DOHH2 (cell line): ENCODE measurements around the gene YPEL1.
"Not testable (repeated sequence)": the region's sequence is repeated elsewhere in the genome, so short reads cannot be mapped to it uniquely, and the experiment has no call there.

ENCODE experiments used
- H3F3A ChIP-seq: fragments of 200-600 bp; sonication (generic), shearing (Covaris generic); 2 replicates; pipeline ENCODE4 v1.6.0; 2016; ENCODE audit warnings: antibody characterized with exemption, mild to moderate bottlenecking; ENCODE audit not compliant: control insufficient read depth, insufficient read depth
- H3K27ac ChIP-seq: fragments of 200-600 bp; sonication (generic); 2 replicates; pipeline ENCODE4 v1.5.1; 2014; ENCODE audit warnings: low read depth, mild to moderate bottlenecking, low read length, moderate library complexity
- H3K27me3 ChIP-seq: fragments of 200-600 bp; sonication (generic); 2 replicates; pipeline ENCODE4 v1.6.1; 2014; ENCODE audit warnings: mild to moderate bottlenecking, low read length, mixed read lengths; ENCODE audit not compliant: control insufficient read depth
- H3K36me3 ChIP-seq: fragments of 200-600 bp; sonication (generic); 2 replicates; pipeline ENCODE4 v1.6.1; 2014; ENCODE audit warnings: mild to moderate bottlenecking, low read length, moderate library complexity, mixed read lengths; ENCODE audit not compliant: control insufficient read depth
- H3K4me1 ChIP-seq: fragments of 200-600 bp; sonication (generic); 2 replicates; pipeline ENCODE4 v1.6.1; 2014; ENCODE audit warnings: mild to moderate bottlenecking, low read length, mixed read lengths; ENCODE audit not compliant: control insufficient read depth
- H3K4me2 ChIP-seq: fragments of 200-600 bp; sonication (generic); 2 replicates; pipeline ENCODE4 v1.6.0; 2014; ENCODE audit warnings: mild to moderate bottlenecking, low read length, moderate library complexity
- H3K4me3 ChIP-seq: fragments of 200-600 bp; sonication (generic); 2 replicates; pipeline ENCODE4 v1.5.1; 2014; ENCODE audit warnings: mild to moderate bottlenecking, low read length, mixed read lengths
- H3K79me2 ChIP-seq: fragments of 200-600 bp; sonication (generic); 2 replicates; pipeline ENCODE4 v1.6.1; 2014; ENCODE audit warnings: mild to moderate bottlenecking, low read length, mixed read lengths; ENCODE audit not compliant: control insufficient read depth
- H3K9me2 ChIP-seq: fragments of 200-600 bp; sonication (generic); replicated peaks from 2 replicates; pipeline ENCODE4 v1.6.1; 2014; ENCODE audit warnings: mild to moderate bottlenecking, low read length, mixed read lengths; ENCODE audit not compliant: control insufficient read depth
- H3K9me3 ChIP-seq: fragments of 200-600 bp; sonication (generic); 2 replicates; pipeline ENCODE4 v1.6.1; 2014; ENCODE audit warnings: antibody characterized with exemption, low read length, mixed read lengths; ENCODE audit not compliant: control insufficient read depth, insufficient read depth
- H4K20me1 ChIP-seq: fragments of 200-600 bp; sonication (generic); 2 replicates; pipeline ENCODE4 v1.6.0; 2014; ENCODE audit warnings: low read depth, mild to moderate bottlenecking, antibody characterized with exemption, low read length, moderate library complexity; ENCODE audit not compliant: control insufficient read depth, insufficient read depth
- CTCF ChIP-seq: fragments of 200-600 bp; sonication (generic); IDR thresholded peaks from one replicate; pipeline ENCODE4 v1.5.1; 2014; ENCODE audit warnings: antibody characterized with exemption, mild to moderate bottlenecking, low read depth, low read length; ENCODE audit not compliant: poor library complexity, severe bottlenecking
- EZH2phosphoT487 ChIP-seq: fragments of 200-600 bp; sonication (generic); IDR thresholded peaks from 2 replicates; pipeline ENCODE4 v1.6.1; 2017; ENCODE audit warnings: borderline replicate concordance, mild to moderate bottlenecking, antibody characterized with exemption, low read length, moderate library complexity, mixed read lengths

The YPEL1 gene

GRCh38 chr22:21753374-21754111 is 17.9 kb upstream of the YPEL1 start:
- no peak overlapping the region for H3K4me3 ChIP-seq
- no peaks in the 10 kb centered on the region for H3K36me3 ChIP-seq
- H3F3A ChIP-seq: peaks cover 3% of the 10 kb centered on the region
- H3K9me2 ChIP-seq: no peaks in the 10 kb centered on the region
- peaks cover 10% of the 10 kb centered on the region for H3K4me1 ChIP-seq
- TF ChIP-seq EZH2phosphoT487: no peak
- no peak for TF ChIP-seq CTCF
- H3K27me3 ChIP-seq: no peaks in the 10 kb centered on the region
- H3K27ac ChIP-seq: no peak overlapping the region
- no peaks in the 10 kb centered on the region for H3K9me3 ChIP-seq
- no peaks in the 10 kb centered on the region for H4K20me1 ChIP-seq
- no peak overlapping the region for H3K4me2 ChIP-seq
- no peaks in the 10 kb centered on the region for H3K79me2 ChIP-seq

- Histone ChIP-seq H4K20me1 (no peaks in the 10 kb centered on the region), H3K9me2 (no peaks in the 10 kb centered on the region), H3K9me3 (no peaks in the 10 kb centered on the region)
Measured at GRCh38 chr22:21752276-21752675, 16.7 kb upstream of the YPEL1 start.

GRCh38 chr22:21745948-21746347 is 10.4 kb upstream of the YPEL1 start:
- Histone ChIP-seq H3K79me2 (no peaks in the 10 kb centered on the region), H3K4me3 (no peak overlapping the region), H3K27ac (no peak overlapping the region), H4K20me1 (no peaks in the 10 kb centered on the region), H3F3A (no peaks in the 10 kb centered on the region), H3K4me1 (no peaks in the 10 kb centered on the region), H3K4me2 (no peak overlapping the region), H3K36me3 (no peaks in the 10 kb centered on the region), H3K27me3 (peaks cover 16% of the 10 kb centered on the region), H3K9me3 (no peaks in the 10 kb centered on the region), H3K9me2 (no peaks in the 10 kb centered on the region)
- TF ChIP-seq EZH2phosphoT487: no peak

More at GRCh38 chr22:21752276-21752675, 16.7 kb upstream of the YPEL1 start:
- H3K4me3 ChIP-seq: no peak overlapping the region
- H3K36me3 ChIP-seq: no peaks in the 10 kb centered on the region
- H3K27me3 ChIP-seq: no peaks in the 10 kb centered on the region; the same call in 1 of the 2 replicates
- TF ChIP-seq EZH2phosphoT487 (no peak), CTCF (no peak)
- no peak overlapping the region for H3K4me2 ChIP-seq
- peaks cover 3% of the 10 kb centered on the region for H3F3A ChIP-seq
- peaks cover 10% of the 10 kb centered on the region for H3K4me1 ChIP-seq
- H3K27ac ChIP-seq: no peak overlapping the region
- H3K79me2 ChIP-seq: no peaks in the 10 kb centered on the region

GRCh38 chr22:21744917-21745316 is 9.3 kb upstream of the YPEL1 start:
- H3F3A ChIP-seq, H3K4me1 ChIP-seq, H3K4me2 ChIP-seq, H3K27ac ChIP-seq, H3K79me2 ChIP-seq, H3K9me2 ChIP-seq, H3K36me3 ChIP-seq, H4K20me1 ChIP-seq, H3K9me3 ChIP-seq, H3K4me3 ChIP-seq: not testable (repeated sequence)
- H3K27me3 ChIP-seq: peaks cover 19% of the 10 kb centered on the region
